Stimulated activated CD8-positive, alpha-beta memory T cell treated with anti-CD3 and anti-CD28 coated beads, Interleukin-4, amount 100 ng/mL, for 4 hours (primary cell): ENCODE measurements around the gene CAB39L.

Experiments
- DNase-seq, 2 donors: peaks; one replicate each; pipeline ENCODE4 v3.0.0-alpha.2; 2020; ENCODE audit warnings: low read depth in 2 of 2, low spot score in 1 of 2

CAB39L gene

GRCh38 chr13:49443357-49443703 lies 534 bp downstream of the CAB39L start:
- no peak for DNase-seq

DNA sequence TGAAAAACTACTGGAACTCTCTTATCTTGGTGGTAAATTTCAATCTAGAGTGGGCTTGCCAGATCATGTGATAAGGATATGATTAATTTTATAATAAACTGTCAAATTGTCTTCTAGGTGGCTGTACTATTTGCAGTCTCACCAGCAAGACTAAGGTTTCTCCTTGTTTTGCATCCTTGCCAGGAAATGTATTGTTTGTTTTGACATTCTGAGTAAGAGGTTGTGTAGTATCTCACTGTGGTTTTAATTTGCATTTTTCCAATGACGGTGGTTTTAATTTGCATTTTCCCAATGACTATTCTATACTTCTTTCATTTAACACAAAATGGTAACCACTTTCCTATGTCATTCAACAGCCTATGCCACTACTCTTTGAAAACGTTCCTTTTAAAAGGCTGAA lies 2.0 kb downstream of the CAB39L start:
- DNase-seq = no peak

DNA sequence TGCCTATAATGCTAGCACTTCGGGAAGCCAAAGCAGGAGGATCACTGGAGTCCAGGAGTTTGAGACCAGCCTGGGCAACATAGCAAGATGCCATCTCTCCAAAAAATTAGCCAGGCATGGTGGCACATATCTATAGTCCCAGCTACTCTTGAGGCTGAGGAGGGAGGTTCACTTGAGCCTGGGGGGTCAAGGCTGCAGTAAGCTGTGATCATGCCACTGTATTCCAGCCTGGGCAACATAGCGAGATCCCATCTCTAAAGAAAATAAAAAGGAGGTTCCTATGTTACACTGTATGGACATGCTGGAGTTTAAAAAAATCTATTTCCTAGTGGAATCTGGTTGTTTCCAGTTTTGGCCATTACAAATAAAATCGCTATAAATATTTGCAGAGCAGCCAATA lies 2.6 kb downstream of the CAB39L start:
- no peak for DNase-seq

- DNase-seq = no peak
Measured at GRCh38 chr13:49439609-49440008, 4.3 kb downstream of the CAB39L start.

DNA sequence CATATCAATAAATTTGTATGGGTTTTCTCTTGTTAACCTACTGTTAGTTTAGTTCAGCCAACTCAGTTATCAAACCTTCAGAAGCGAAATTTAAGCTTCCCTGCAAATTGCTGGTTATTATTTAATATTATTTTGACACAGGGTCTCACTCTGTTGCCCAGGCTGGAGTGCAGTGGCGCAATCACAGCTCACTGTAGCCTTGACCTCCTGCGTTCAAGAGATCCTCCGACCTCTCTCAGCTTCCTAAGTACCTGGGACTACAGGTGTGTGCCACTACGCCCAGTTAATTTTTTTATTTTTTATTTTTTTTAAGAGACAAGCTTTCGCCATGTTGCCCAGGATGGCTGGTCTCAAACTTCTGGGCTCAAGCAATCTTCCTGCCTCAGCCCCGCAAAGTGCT lies 6.2 kb downstream of the CAB39L start:
- no peak for DNase-seq

GRCh38 chr13:49436890-49437289 lies 7.0 kb downstream of the CAB39L start:
- DNase-seq = no peak

- DNase-seq = no peak
Measured at GRCh38 chr13:49435992-49436391, 7.9 kb downstream of the CAB39L start.

GRCh38 chr13:49429121-49429520 lies 14.7 kb downstream of the CAB39L start:
- no peak for DNase-seq

DNA sequence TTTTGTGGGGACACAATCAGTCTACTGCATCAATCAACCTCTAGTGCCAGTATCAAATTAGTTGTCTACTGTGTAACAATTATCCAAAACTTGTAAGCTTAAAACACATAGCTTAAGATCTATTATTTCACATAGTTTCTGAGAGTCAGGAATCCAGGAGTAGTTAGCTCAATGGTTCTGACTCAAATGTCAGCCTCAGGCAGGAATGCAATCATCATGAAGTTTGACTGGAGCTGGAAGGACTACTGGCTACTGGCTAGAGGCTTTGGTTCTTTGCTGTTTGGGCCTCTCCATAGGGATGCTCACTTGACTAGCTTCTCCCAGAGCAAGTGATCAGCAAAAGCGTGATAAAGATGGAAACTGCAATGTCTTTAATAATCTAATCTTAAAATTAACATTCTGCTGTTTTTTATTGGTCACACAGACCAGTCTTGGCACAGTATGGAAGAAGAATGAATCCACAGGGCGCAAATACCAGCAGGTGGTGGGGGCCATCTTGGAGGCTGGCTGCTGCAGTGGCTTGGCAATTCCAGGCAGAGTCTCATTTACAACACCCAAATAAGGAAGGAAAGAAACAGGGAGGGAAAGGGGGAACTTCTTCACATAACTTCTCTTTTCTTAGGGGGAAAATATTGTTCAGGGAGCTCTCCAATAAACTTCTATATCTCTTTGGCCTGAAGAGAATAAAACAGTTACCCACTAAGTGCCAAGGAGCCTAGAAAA lies 15.7 kb downstream of the CAB39L start:
- no peak for DNase-seq

DNA sequence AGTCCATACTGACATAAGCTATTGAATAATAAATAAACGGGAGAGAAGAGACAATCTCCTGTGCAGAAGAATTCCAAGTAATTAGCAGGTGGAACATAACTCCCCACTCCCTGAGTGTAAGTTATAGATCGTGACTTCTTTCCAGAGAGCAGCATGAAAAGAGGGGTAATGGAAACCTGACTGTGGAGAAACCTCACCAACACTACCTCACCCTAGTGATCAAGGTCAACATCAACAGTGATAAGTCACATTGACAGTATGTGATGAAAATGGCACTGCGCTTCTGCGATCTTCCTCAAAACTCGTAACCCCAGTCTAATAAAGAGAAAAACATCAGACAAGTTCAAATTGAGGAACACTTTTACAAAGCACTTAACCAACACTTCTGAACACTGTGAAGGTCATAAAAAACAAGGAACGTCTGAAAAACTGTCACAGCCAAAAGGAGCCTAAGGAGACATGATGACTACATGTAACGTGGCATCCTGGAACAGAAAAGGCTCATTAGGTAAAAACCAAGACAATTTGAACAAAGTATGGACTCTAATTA lies 19.8 kb downstream of the CAB39L start:
- DNase-seq = no peak

- DNase-seq = no peak
Measured at GRCh38 chr13:49421391-49421790, 22.5 kb downstream of the CAB39L start.

- DNase-seq = no peak
Measured at GRCh38 chr13:49419276-49419675, 24.6 kb downstream of the CAB39L start.

DNA sequence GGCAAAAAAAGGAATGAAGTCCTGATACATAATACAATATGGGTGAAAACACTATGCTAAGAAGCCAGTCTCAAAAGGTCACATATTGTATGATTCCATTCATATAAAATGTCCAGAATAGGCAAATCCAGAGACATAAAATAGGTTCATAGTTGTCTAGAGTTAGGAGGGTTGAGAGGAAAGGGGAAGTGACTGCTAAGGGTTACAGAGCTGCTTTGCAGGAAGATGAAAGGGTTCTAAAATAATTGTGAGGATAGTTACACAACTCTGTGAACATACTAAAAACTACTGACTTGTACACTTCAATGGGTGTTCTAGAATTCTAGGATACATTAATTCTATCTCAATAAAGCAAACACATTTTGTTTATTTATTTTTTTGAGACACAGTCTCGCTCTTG lies 25.7 kb downstream of the CAB39L start:
- no peak for DNase-seq

- no peak for DNase-seq
Measured at GRCh38 chr13:49417161-49417560, 26.7 kb downstream of the CAB39L start.

GRCh38 chr13:49412749-49413148 lies 31.1 kb downstream of the CAB39L start:
- no peak for DNase-seq

DNA sequence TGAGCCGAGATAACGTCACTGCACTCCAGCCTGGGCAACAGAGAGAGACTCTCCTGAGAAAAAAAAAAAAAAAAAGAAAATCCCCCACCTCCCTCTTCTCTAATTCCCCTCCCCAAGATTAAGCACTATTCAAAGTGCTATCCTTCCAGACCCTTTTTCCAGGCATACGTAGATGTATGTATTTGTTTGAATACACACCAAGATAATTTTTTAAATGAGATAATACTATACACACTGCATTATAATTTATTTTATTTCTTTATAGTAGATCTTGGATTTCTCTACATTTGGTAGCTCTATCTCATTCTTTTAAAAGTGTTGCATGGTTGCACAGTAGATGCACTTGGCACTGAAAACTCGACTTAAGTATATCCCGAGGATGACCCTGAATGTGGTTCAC lies 32.5 kb downstream of the CAB39L start:
- no peak for DNase-seq

DNA sequence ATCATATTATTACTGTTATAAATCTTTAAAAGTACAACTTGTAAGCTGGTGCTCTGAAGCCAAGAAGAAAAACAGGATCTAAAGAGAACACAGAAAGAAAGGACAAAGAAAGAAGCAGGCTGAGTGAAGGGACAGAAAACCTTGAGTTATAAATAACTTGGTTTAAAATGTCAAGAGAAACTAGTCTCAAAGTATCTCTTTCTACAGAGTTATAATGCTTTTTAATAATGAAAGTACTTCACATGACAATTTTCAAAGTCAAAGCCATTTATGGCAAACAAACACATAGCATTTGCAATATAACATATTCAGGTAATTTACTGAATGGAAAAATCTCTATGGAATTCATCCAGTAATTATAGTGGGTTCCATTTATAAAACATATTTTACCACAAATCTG lies 33.4 kb downstream of the CAB39L start:
- DNase-seq = no peak

DNA sequence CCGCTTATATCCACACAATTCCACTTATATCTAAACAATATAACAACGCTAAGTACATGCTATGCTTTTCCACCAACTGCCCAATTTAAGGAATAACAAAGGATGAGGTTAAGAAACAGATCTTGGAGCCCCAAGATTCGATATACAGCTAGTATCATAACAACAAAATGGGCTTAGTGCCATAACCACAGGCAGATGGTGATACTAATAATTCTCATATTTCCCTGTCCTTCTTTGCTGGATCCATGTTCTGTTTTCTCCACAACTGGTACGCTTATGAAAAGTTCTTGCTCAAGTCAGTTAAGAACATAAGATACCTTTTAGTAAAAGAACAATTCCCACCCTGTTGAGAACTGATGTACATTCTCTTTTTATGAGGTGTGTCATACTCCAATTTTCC lies 33.9 kb downstream of the CAB39L start:
- no peak for DNase-seq

DNA sequence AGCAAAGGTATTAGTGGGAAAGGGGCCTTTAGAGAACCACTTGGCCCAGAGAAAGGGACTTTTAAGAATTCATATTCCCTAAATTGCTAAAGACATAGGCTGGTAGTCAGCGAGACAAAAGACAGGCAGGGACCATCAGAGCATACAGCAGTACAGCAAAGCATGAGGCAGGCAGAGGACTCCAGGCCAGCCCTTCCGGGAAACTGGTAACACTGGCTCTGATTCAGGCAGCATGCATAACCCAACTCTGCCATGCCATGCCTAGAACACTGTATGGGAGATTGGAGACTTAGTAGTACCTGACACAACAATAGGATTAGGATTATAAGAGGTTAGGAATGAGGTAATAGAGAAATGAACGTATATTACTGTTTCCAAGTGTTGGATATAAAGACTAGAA lies 34.9 kb downstream of the CAB39L start:
- DNase-seq = no peak

DNA sequence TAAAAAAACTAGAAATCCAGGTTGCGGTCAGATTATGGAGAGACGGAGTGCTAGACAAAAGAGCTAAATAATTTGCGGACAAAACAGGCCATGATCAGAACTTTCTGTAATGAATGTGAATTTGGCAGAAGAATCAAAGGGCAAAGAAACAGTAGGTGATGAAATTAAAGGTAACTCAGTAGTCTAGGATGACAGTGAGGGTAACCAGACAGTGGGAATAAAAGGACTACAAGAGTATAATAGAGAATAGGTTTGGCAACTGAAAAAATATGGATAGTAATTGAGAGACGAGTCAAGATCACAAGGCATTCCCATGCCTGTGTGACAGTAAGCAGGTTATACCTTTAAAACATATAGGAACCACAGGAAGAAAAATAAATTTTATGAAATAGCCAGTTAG lies 35.9 kb downstream of the CAB39L start:
- no peak for DNase-seq

- DNase-seq = no peak
Measured at GRCh38 chr13:49407068-49407467, 36.8 kb downstream of the CAB39L start.

- DNase-seq = no peak
Measured at GRCh38 chr13:49404703-49405020, 39.2 kb downstream of the CAB39L start.

DNA sequence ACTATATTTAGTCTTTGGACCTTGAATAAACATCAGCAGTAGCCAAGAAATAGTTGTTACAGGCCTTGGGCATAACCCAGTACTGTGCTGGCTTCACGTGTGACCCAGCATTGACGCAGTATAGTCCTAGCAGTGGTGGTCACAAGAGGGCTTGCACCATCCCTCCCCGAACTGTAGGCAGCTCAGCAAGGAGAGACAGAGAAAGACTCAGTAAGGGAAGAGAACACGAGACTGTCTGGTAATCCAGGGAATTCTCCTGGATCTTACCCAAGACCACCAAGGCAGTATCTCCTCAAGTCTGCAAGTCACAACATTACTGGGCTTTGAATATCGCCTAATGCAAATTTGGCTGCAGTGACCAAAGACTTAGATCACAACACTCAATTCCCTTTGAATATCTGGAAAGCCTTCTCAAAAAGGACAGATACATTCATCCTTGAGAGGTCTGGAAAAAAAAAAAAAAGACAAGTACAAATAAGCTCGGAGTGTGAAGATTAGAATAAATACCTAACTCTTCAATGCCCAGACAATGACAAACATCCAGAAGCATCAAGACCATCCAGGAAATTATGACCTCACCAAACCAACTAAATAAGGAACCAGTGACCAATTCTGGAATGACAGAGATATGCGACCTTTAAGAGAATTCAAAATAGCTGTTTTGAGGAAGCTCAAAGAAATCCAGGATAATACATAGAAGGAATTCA lies 39.7 kb downstream of the CAB39L start:
- DNase-seq = no peak
